ENCODE measurements around the gene MYOCOS. TPM values are rescaled to one million over a fixed set of nuclear protein-coding genes. Genes with fewer than 3 reads are reported as not detected.

MYOCOS gene
- total RNA-seq, 1 experiment from 2014 or later, result not detected

DNA sequence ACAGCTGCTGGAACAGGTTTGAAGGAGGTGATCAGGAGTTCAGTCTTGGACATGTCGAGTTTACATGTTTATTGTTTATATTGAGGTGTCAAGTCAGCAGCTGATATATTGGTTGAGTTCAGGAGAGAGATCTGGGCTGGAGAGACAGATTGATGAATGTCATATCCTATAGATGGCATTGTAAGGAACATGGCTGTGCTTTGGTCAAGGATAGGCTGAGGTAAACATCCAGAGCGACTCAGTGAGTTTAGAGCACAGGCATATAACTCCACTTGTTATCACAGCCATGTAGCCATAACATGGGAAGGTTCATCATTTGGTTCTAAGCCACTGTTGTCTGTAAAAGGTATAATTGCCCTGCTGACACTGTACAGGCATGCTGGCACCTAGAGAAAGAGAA is 5.5 kb upstream of the MYOCOS start:
- POLR2A ChIA-PET (ENCODE audit: unreplicated experiment), result no interaction called here
- Histone ChIP-seq H3K27ac (ENCODE audit: low read length) (no peak overlapping the region), H3K36me3 (ENCODE audit: low read depth, low read length) (no peaks in the 10 kb centered on the region), H3K4me1 (ENCODE audit: insufficient read depth, low read length) (no peaks in the 10 kb centered on the region), H3K9me2 (replicated peaks; ENCODE audit: low read length) (no peaks in the 10 kb centered on the region), H2AFZ (ENCODE audit: low read length) (no peak overlapping the region), H3F3A (ENCODE audit: low read length, unreplicated experiment) (no peaks in the 10 kb centered on the region), H4K20me1 (ENCODE audit: low read length) (no peaks in the 10 kb centered on the region), H3K9me3 (ENCODE audit: low read length) (no peaks in the 10 kb centered on the region), H3K27me3 (ENCODE audit: low read length) (peaks cover 24% of the 10 kb centered on the region), H3K4me2 (ENCODE audit: low read length) (no peak overlapping the region), H3K4me3 (ENCODE audit: low read length) (no peak overlapping the region), H3K79me2 (ENCODE audit: low read length) (no peaks in the 10 kb centered on the region), H3K9ac (ENCODE audit: low read length) (no peak overlapping the region)
- intact Hi-C loops (cut with micrococcal nuclease), result no loop called here
- ATAC-seq (no peak), DNase-seq (no peak)
- BruUV-seq (replicated peaks), result no TSS peak
- TF ChIP-seq EZH2 (IDR thresholded peaks at IDR 0.05; ENCODE audit: low read length, unreplicated experiment) (no peak), EZH2phosphoT487 (IDR thresholded peaks at IDR 0.05; ENCODE audit: borderline replicate concordance, low read length) (no peak)
- TF ChIP-seq, protein P1, sequence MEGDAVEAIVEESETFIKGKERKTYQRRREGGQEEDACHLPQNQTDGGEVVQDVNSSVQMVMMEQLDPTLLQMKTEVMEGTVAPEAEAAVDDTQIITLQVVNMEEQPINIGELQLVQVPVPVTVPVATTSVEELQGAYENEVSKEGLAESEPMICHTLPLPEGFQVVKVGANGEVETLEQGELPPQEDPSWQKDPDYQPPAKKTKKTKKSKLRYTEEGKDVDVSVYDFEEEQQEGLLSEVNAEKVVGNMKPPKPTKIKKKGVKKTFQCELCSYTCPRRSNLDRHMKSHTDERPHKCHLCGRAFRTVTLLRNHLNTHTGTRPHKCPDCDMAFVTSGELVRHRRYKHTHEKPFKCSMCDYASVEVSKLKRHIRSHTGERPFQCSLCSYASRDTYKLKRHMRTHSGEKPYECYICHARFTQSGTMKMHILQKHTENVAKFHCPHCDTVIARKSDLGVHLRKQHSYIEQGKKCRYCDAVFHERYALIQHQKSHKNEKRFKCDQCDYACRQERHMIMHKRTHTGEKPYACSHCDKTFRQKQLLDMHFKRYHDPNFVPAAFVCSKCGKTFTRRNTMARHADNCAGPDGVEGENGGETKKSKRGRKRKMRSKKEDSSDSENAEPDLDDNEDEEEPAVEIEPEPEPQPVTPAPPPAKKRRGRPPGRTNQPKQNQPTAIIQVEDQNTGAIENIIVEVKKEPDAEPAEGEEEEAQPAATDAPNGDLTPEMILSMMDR (conservative IDR thresholded peaks at IDR 0.05; ENCODE audit: low read depth, low read length), result no peak
- CTCF ChIA-PET, result no interaction called here

DNA sequence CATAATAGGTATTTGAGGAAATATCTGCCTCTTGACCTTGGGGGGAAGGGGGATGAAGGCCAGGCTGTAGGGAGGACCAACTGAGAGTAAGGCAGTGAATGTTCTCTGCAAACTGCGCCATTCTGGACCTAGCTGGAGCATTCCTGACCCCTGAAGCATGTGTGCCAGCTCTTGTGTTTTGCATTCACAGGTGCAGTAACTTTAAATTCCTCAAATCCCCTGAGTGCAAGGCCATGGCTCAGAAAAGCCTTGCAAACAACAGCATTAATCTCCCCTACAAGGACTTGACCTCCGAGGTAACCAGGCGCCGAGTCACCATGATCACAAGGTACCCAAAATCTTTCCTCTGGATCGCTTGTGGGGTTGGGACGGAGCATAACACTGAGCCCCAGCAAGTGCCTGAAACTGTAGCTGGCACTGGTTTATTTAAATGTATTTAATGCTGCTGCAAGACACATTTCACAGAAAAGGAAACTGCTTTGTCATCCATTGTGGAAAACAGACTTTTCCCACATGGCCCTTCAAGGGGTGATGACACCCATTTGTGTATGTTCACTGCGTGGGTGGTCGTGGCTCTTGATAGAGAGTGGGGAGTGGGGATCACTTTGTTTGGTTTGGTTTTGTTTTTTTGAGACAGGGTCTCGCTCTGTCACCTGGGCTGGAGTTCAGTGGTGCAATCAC is 1.7 kb downstream of the MYOCOS start:
- no TSS peak for BruUV-seq (replicated peaks)
- H3F3A ChIP-seq (ENCODE audit: low read length, unreplicated experiment), result no peaks in the 10 kb centered on the region
- no peak overlapping the region for H2AFZ ChIP-seq (ENCODE audit: low read length)
- intact Hi-C loops (cut with micrococcal nuclease), result no loop called here
- H3K27ac ChIP-seq (ENCODE audit: low read length), result no peak overlapping the region
- no peak overlapping the region for H3K9ac ChIP-seq (ENCODE audit: low read length)
- no peaks in the 10 kb centered on the region for H3K4me1 ChIP-seq (ENCODE audit: insufficient read depth, low read length)
- no peak for ATAC-seq
- H3K4me3 ChIP-seq (ENCODE audit: low read length), result no peak overlapping the region
- ChIA-PET POLR2A (ENCODE audit: unreplicated experiment) (no interaction called here), CTCF (no interaction called here)
- no peaks in the 10 kb centered on the region for H3K79me2 ChIP-seq (ENCODE audit: low read length)
- no peak for DNase-seq
- H3K36me3 ChIP-seq (ENCODE audit: low read depth, low read length), result no peaks in the 10 kb centered on the region
- H3K27me3 ChIP-seq (ENCODE audit: low read length), result peaks cover 39% of the 10 kb centered on the region
- H3K9me2 ChIP-seq (replicated peaks; ENCODE audit: low read length), result peaks cover 4% of the 10 kb centered on the region; the same call in 1 of the 2 replicates
- no peaks in the 10 kb centered on the region for H3K9me3 ChIP-seq (ENCODE audit: low read length)
- no peak overlapping the region for H3K4me2 ChIP-seq (ENCODE audit: low read length)
- no peaks in the 10 kb centered on the region for H4K20me1 ChIP-seq (ENCODE audit: low read length)
- TF ChIP-seq EZH2phosphoT487 (IDR thresholded peaks at IDR 0.05; ENCODE audit: borderline replicate concordance, low read length) (no peak), EZH2 (IDR thresholded peaks at IDR 0.05; ENCODE audit: low read length, unreplicated experiment) (no peak)
- TF ChIP-seq, protein P1 (conservative IDR thresholded peaks at IDR 0.05; ENCODE audit: low read depth, low read length), result no peak

DNA sequence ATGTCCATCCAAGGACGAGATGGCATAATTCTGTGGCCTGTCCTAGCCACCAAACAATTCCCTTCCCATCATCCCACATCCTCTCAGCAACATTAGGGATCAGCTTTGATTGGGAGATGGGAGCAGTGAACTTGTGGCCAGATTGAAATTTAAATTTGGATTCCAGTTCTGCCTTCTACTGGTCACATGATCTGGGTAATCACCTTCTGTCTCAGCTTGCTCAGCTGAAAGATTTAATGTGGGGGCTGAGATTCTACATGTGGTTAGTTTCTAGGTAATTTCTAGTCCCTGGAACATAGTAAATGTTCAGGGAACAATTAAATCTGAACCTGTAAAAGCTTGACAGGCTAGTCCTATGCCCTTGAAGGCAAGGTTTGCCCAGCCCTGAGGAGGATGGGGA is 3.2 kb downstream of the MYOCOS start:
- H3K4me3 ChIP-seq (ENCODE audit: low read length), result no peak overlapping the region
- no TSS peak for BruUV-seq (replicated peaks)
- no peaks in the 10 kb centered on the region for H3F3A ChIP-seq (ENCODE audit: low read length, unreplicated experiment)
- no peaks in the 10 kb centered on the region for H3K79me2 ChIP-seq (ENCODE audit: low read length)
- no peaks in the 10 kb centered on the region for H4K20me1 ChIP-seq (ENCODE audit: low read length)
- DNase-seq (no peak), ATAC-seq (no peak)
- H3K9me3 ChIP-seq (ENCODE audit: low read length), result no peaks in the 10 kb centered on the region
- H3K36me3 ChIP-seq (ENCODE audit: low read depth, low read length), result no peaks in the 10 kb centered on the region
- CTCF ChIA-PET, result no interaction called here
- peaks cover 43% of the 10 kb centered on the region for H3K27me3 ChIP-seq (ENCODE audit: low read length)
- no peak overlapping the region for H3K9ac ChIP-seq (ENCODE audit: low read length)
- POLR2A ChIA-PET (ENCODE audit: unreplicated experiment), result no interaction called here
- H3K27ac ChIP-seq (ENCODE audit: low read length), result no peak overlapping the region
- intact Hi-C loops (cut with micrococcal nuclease), result no loop called here
- no peak overlapping the region for H3K4me2 ChIP-seq (ENCODE audit: low read length)
- H3K9me2 ChIP-seq (replicated peaks; ENCODE audit: low read length), result peaks cover 4% of the 10 kb centered on the region; the same call in 1 of the 2 replicates
- no peak overlapping the region for H2AFZ ChIP-seq (ENCODE audit: low read length)
- TF ChIP-seq, protein P1 (conservative IDR thresholded peaks at IDR 0.05; ENCODE audit: low read depth, low read length), result no peak
- TF ChIP-seq EZH2 (IDR thresholded peaks at IDR 0.05; ENCODE audit: low read length, unreplicated experiment), result no peak
- TF ChIP-seq EZH2phosphoT487 (IDR thresholded peaks at IDR 0.05; ENCODE audit: borderline replicate concordance, low read length), result no peak
- H3K4me1 ChIP-seq (ENCODE audit: insufficient read depth, low read length), result no peaks in the 10 kb centered on the region
